ENCODE data around the gene FBXO28.
"Not testable (repeated sequence)": the region's sequence is repeated elsewhere in the genome, so short reads cannot be mapped to it uniquely, and the experiment has no call there.

GRCh38 chr1:224079644-224080043 lies 34.3 kb upstream of the FBXO28 start:
- not testable (repeated sequence) for TF ChIP-seq EP300, CTCF, POLR2A, POLR2AphosphoS5 (IDR thresholded peaks at IDR 0.05)

Data from sigmoid colon (tissue), 4 donors.